Vagina (tissue), 2 donors: ENCODE measurements around the gene MRAS. TPM values are rescaled to one million over a fixed set of nuclear protein-coding genes. Genes with fewer than 3 reads are reported as not detected.
"Not testable (repeated sequence)": the region's sequence is repeated elsewhere in the genome, so short reads cannot be mapped to it uniquely, and the experiment has no call there.

Experiments used
- DNase-seq, 2 donors: peaks; one replicate each; pipeline ENCODE4 v3.0.0-alpha.2; 2017; ENCODE audit errors: extremely low spot score in 2 of 2
- H3K27ac ChIP-seq: fragments of 200-600 bp; sonication (generic); one replicate; pipeline ENCODE4 v1.5.1; 2019
- H3K27me3 ChIP-seq: fragments of 200-600 bp; sonication (generic); one replicate; pipeline ENCODE4 v1.5.1; 2019
- H3K36me3 ChIP-seq, 2 donors: fragments of 200-600 bp; sonication (generic); one replicate each; pipeline ENCODE4 v1.5.1; 2017 to 2019
- H3K4me1 ChIP-seq: fragments of 200-600 bp; sonication (generic); one replicate; pipeline ENCODE4 v1.5.1; 2019
- H3K4me3 ChIP-seq, 2 donors: fragments of 200-600 bp; sonication (generic); 1 replicate in 1 of 2; 2 replicates in 1 of 2; pipeline ENCODE4 v1.5.1; 2016 to 2019
- H3K9me3 ChIP-seq: fragments of 200-600 bp; sonication (generic); one replicate; pipeline ENCODE4 v1.5.1; 2019
- POLR2A ChIP-seq, 2 donors: fragments of 450-650 bp; IDR thresholded peaks; one replicate each; pipeline ENCODE4 v1.6.1; 2017; ENCODE audit warnings: antibody characterized with exemption in 2 of 2, mild to moderate bottlenecking in 2 of 2, moderate library complexity in 2 of 2
- POLR2AphosphoS5 ChIP-seq, 2 donors: sonication (generic); formaldehyde crosslinking; IDR thresholded peaks; one replicate each; pipeline ENCODE4 v1.9.0; 2017; ENCODE audit warnings: antibody characterized with exemption in 2 of 2, mild to moderate bottlenecking in 2 of 2, low read depth in 1 of 2; ENCODE audit not compliant: insufficient read depth in 1 of 2
- intact Hi-C: fragments of 100-400 bp; cut with DNase I; formaldehyde crosslinking; loops from one replicate; pipeline ENCODE4 v1.15.1; 2023
- total RNA-seq: library from RNA; depleted of rRNA; stranded (reverse); fragments of >200 nt; gene quantifications from one replicate; pipeline ENCODE4 v1.2.3, GENCODE V29; 2016
- TF ChIP-seq, protein P1 (sequence below), 3 experiments: fragments of 450-650 bp in 2 of 3; fragments of 200-600 bp in 1 of 3; sonication (generic) in 1 of 3; IDR thresholded peaks; one replicate each; pipeline ENCODE4 v1.5.1; 2017 to 2019; ENCODE audit warnings: antibody characterized with exemption in 3 of 3, mild to moderate bottlenecking in 2 of 3, moderate library complexity in 2 of 3

Gene MRAS
- total RNA-seq, 1 donor from 2014 or later: 26.8 TPM

DNA sequence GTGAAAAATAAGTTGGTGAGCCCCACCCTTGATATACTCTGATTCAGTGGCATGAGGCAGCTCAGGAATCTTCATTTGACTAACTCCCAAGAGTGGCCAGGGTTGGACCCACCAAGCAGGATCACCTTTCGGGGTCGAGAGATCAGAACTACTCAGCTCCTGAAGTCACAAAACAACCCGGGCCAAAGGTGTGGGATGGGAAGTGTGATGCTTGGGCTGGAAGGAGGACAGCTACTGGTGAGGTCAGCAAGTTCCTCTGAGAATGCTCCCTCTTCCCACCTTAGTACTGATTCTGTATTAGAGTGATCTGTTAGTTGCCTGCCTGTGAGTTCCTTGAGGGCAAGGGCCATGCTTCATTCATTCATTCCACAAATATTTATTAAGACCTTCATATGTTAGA is 101.1 kb downstream of the MRAS start:
- TF ChIP-seq POLR2AphosphoS5 (IDR thresholded peaks at IDR 0.05; ENCODE audit: insufficient read depth in 1 of 2, low read depth in 1 of 2) (no peak), POLR2A (IDR thresholded peaks at IDR 0.05) (no peak)
- TF ChIP-seq, protein P1, sequence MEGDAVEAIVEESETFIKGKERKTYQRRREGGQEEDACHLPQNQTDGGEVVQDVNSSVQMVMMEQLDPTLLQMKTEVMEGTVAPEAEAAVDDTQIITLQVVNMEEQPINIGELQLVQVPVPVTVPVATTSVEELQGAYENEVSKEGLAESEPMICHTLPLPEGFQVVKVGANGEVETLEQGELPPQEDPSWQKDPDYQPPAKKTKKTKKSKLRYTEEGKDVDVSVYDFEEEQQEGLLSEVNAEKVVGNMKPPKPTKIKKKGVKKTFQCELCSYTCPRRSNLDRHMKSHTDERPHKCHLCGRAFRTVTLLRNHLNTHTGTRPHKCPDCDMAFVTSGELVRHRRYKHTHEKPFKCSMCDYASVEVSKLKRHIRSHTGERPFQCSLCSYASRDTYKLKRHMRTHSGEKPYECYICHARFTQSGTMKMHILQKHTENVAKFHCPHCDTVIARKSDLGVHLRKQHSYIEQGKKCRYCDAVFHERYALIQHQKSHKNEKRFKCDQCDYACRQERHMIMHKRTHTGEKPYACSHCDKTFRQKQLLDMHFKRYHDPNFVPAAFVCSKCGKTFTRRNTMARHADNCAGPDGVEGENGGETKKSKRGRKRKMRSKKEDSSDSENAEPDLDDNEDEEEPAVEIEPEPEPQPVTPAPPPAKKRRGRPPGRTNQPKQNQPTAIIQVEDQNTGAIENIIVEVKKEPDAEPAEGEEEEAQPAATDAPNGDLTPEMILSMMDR (IDR thresholded peaks at IDR 0.05): no peak
- no peak overlapping the region for H3K27ac ChIP-seq
- H3K9me3 ChIP-seq: no peaks in the 10 kb centered on the region
- intact Hi-C loops: no loop called here
- no peak for DNase-seq
- H3K4me1 ChIP-seq: no peaks in the 10 kb centered on the region
- H3K27me3 ChIP-seq: no peaks in the 10 kb centered on the region
- no peaks in the 10 kb centered on the region for H3K36me3 ChIP-seq
- H3K4me3 ChIP-seq: no peak overlapping the region

DNA sequence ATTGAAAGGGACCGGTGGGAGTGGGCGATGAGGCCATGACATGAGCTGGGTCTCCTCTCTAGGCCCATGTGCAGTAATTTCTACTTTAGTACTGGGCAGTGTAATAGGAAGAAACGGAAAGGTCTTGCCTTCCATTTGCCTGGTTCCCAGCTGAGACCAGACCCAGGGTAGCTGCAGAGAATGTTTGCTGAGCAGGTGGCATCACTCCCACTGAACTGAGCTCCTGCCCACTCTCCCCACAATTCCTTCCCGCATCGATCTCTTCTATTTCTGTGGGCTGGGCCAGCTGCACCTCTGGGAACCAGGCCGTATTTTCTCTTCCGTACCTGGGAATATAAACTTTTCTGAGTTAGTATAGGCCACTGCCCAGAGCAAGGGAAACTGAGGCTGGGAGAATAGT is 101.8 kb downstream of the MRAS start:
- TF ChIP-seq POLR2AphosphoS5 (IDR thresholded peaks at IDR 0.05; ENCODE audit: insufficient read depth in 1 of 2, low read depth in 1 of 2): no peak
- TF ChIP-seq, protein P1 (IDR thresholded peaks at IDR 0.05): no peak
- TF ChIP-seq POLR2A (IDR thresholded peaks at IDR 0.05): no peak
- no peaks in the 10 kb centered on the region for H3K9me3 ChIP-seq
- intact Hi-C loops: no loop called here

DNA sequence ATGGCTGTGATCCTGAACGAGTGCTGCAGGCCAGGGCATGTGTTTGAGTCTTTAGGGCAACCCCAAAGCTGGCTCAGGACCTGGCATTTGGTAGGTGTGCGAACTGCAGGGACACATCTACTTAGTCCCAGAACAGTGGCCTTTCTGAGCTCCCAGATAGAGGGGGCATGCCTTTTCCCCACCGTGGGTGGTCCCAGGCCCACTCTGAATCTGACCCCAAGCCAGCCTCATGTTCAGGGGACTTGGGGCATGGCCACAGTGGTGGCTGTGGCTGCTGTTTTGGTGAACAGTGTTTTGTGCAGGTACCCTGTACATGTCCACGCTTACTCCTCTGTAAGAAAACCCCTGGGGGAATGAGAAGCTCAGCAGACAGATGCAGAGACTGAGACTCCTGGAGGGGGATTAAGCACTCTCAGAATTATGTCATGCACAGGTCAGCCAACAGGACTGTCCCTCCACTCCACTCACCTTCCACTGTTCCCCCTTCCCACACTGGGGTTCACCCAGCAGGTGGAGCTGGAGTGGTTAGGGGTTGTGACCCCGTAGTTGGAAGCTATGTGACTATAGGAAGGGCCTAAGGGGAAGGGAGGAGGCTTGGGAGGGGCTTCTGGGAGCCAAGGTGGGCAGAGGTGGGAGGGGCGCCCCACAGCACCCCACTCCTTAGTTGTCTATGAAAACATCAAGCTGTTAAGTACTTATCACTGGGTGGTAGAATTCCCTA is 102.5 kb downstream of the MRAS start:
- intact Hi-C loops: no loop called here
- Histone ChIP-seq H3K4me3 (no peak overlapping the region), H3K27ac (no peak overlapping the region), H3K36me3 (no peaks in the 10 kb centered on the region), H3K27me3 (no peaks in the 10 kb centered on the region), H3K9me3 (no peaks in the 10 kb centered on the region), H3K4me1 (no peaks in the 10 kb centered on the region)
- TF ChIP-seq, protein P1 (IDR thresholded peaks at IDR 0.05): no peak
- DNase-seq: no peak

More for the DNA sequence above, 101.8 kb downstream of the MRAS start:
- no peaks in the 10 kb centered on the region for H3K4me1 ChIP-seq
- no peaks in the 10 kb centered on the region for H3K27me3 ChIP-seq
- H3K4me3 ChIP-seq: no peak overlapping the region
- no peak for DNase-seq
- no peaks in the 10 kb centered on the region for H3K36me3 ChIP-seq
- no peak overlapping the region for H3K27ac ChIP-seq

DNA sequence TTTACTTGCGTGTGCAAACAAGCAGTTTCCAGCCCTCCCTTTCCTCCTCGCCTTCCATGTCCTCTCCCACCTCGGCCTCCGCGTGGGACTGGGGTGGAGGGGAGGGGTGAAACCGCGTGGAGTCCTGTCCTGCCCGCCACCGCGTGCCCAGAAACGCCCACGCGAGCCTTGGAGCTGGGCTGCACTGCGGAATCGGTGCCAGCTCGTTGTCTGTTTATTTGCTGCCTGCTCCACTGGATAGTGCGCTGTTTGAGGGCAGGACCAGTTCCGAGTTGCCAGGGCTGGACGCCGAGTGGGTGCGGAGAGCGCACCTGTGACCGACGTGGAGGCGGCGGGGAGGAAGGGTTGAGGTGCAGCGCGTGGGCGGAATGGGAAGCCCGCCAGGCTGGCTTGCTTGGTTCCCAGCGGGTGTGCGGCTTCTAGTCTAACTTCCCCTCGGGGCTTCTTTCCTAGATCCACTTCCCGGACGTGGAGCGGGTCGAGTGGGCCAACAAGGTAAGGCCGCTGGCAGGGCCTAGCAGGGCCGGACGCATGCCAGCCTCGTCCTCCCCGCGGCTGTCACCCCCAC is 103.3 kb downstream of the MRAS start:
- Histone ChIP-seq H3K9me3 (no peaks in the 10 kb centered on the region), H3K36me3 (no peaks in the 10 kb centered on the region), H3K4me1 (no peaks in the 10 kb centered on the region), H3K4me3 (no peak overlapping the region), H3K27ac (no peak overlapping the region), H3K27me3 (no peaks in the 10 kb centered on the region)
- TF ChIP-seq, protein P1 (IDR thresholded peaks at IDR 0.05): no peak
- TF ChIP-seq POLR2AphosphoS5 (IDR thresholded peaks at IDR 0.05; ENCODE audit: insufficient read depth in 1 of 2, low read depth in 1 of 2) (no peak), POLR2A (IDR thresholded peaks at IDR 0.05) (no peak)
- intact Hi-C loops: no loop called here
- no peak for DNase-seq

DNA sequence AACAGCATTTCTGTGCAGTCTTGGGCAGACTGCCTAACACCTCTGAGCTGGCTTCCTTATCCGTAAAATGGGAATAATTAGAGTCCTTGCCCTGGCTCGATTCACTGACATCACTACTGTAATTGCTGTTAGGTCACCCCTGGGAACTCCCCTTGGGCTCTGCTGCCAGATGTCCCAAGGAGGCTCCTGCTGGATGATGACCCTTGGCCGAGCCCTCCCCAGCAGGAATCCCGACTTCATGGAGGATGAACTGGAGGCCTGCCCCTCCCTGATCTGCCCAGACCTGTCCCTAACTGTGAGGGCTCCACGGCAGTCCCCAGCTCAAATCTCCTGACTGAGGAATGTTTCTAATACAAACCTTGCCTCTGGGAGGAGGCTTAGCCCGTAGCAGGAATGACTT is 104.1 kb downstream of the MRAS start:
- Histone ChIP-seq H3K4me1 (no peaks in the 10 kb centered on the region), H3K4me3 (no peak overlapping the region), H3K27me3 (no peaks in the 10 kb centered on the region), H3K9me3 (no peaks in the 10 kb centered on the region), H3K36me3 (no peaks in the 10 kb centered on the region), H3K27ac (no peak overlapping the region)
- no peak for TF ChIP-seq POLR2AphosphoS5 (IDR thresholded peaks at IDR 0.05; ENCODE audit: insufficient read depth in 1 of 2, low read depth in 1 of 2)
- no peak for TF ChIP-seq POLR2A (IDR thresholded peaks at IDR 0.05)
- TF ChIP-seq, protein P1 (IDR thresholded peaks at IDR 0.05): no peak
- no peak for DNase-seq
- intact Hi-C loops: no loop called here

DNA sequence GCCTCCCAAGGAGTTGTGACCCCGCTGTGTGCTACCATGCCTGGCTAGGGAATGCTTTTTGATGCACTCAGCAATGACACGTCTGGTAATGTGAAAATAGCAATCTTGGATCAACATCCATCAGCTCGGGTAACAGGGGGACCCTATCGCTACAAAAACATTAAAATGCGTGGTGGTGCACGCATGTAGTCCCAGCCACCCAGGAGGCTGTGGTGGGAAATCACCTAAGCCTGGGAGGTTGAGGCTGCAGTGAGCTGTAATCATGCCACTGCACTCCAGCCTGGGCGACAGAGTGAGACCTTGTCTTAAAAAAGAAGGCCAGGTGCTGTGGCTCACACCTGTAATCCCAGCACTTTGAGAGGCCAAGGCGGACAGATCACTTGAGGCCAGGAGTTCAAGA is 105.6 kb downstream of the MRAS start:
- H3K4me1 ChIP-seq, DNase-seq, H3K27me3 ChIP-seq, H3K9me3 ChIP-seq, H3K27ac ChIP-seq, H3K4me3 ChIP-seq, H3K36me3 ChIP-seq, intact Hi-C loops: not testable (repeated sequence)
